Spleen (tissue), 7 donors: ENCODE data around the gene TTC7B.

Experiments
- POLR2A ChIP-seq, 3 donors: fragments of 450-650 bp; IDR thresholded peaks; one replicate each; pipeline ENCODE4 v1.5.1; 2017; ENCODE audit warnings: antibody characterized with exemption in 3 of 3, mild to moderate bottlenecking in 1 of 3
- TF ChIP-seq, protein P1 (sequence below), 11 experiments: fragments of 200-600 bp in 7 of 11; fragments of 450-650 bp in 4 of 11; sonication (generic) in 4 of 11; IDR thresholded peaks in 8 of 11; conservative IDR thresholded peaks in 3 of 11; 1 replicate in 7 of 11; 2 replicates in 4 of 11; pipeline versions ENCODE4 v1.4.0 to v1.8.0; 2016 to 2021; ENCODE audit warnings: antibody characterized with exemption in 11 of 11, inconsistent platforms in 4 of 11, mild to moderate bottlenecking in 1 of 11
- donor health status: DM: no; HTN: no; CAD: no; lungs with moderate emphysema.
- donor health status: DM: no; HTN: no; CAD: no.
- donor health status: DM: no; HTN: no; CAD: no.

DNA sequence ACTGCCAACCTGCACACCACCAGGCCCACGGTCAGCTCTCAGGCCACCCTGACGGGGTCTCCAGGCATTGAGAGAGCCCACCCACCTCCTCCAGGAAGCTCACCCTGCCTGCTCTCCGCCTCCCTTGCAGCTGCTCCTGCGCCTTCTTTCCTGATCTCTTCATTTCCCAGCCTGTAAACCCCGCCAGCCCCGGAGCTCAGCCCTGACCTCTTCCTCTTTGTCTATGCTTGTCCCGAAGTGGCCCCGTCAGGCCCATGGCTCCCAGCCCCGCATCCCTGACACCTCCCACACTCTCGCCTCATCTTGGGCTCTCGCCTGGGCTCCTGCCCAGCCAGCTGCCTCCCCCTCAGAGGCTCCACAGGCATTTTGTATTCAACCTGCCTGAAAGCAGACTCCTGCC, 280.1 kb downstream of the TTC7B start:
- TF ChIP-seq, protein P1, sequence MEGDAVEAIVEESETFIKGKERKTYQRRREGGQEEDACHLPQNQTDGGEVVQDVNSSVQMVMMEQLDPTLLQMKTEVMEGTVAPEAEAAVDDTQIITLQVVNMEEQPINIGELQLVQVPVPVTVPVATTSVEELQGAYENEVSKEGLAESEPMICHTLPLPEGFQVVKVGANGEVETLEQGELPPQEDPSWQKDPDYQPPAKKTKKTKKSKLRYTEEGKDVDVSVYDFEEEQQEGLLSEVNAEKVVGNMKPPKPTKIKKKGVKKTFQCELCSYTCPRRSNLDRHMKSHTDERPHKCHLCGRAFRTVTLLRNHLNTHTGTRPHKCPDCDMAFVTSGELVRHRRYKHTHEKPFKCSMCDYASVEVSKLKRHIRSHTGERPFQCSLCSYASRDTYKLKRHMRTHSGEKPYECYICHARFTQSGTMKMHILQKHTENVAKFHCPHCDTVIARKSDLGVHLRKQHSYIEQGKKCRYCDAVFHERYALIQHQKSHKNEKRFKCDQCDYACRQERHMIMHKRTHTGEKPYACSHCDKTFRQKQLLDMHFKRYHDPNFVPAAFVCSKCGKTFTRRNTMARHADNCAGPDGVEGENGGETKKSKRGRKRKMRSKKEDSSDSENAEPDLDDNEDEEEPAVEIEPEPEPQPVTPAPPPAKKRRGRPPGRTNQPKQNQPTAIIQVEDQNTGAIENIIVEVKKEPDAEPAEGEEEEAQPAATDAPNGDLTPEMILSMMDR (IDR thresholded peaks at IDR 0.05 in 8 of 11, conservative IDR thresholded peaks at IDR 0.05 in 3 of 11): no peak
- no peak for TF ChIP-seq POLR2A (IDR thresholded peaks at IDR 0.05)
